Keratinocyte (primary cell): Measurements from ENCODE around the gene TFPT.

Experiments used
- CTCF ChIP-seq, 3 experiments: IDR thresholded peaks in 1 of 3; conservative IDR thresholded peaks in 1 of 3; optimal IDR thresholded peaks in 1 of 3; 2 replicates in 2 of 3; 3 replicates in 1 of 3; pipeline versions ENCODE3 to v1.5.1; 2011; ENCODE audit warnings: low read length in 3 of 3, mild to moderate bottlenecking in 3 of 3, moderate library complexity in 2 of 3, control low read depth in 1 of 3, inconsistent platforms in 1 of 3; ENCODE audit not compliant: insufficient read depth in 2 of 3; ENCODE audit errors: extremely low read depth in 1 of 3
- EZH2 ChIP-seq: IDR thresholded peaks from one replicate; pipeline ENCODE4 v1.6.1; 2012; ENCODE audit warnings: inconsistent platforms, mild to moderate bottlenecking, low read length, moderate library complexity

GRCh38 chr19:54128441-54128725 lies 12.9 kb upstream of the TFPT start:
- TF ChIP-seq CTCF (optimal IDR thresholded peaks at IDR 0.05 in 1 of 3, IDR thresholded peaks at IDR 0.05 in 1 of 3, conservative IDR thresholded peaks at IDR 0.05 in 1 of 3; ENCODE audit: extremely low read depth in 1 of 3, insufficient read depth in 2 of 3, low read length in 3 of 3) (no peak), EZH2 (no peak)
